Activated B cell treated with CpG ODN at 0.5 μM for 24 hours (primary cell): ENCODE data around the gene SBNO2. TPM values are rescaled to one million over a fixed set of nuclear protein-coding genes. Genes with fewer than 3 reads are reported as not detected.
A peak's percentile ranks its signal among the peaks of the same experiment; 100 is the strongest.

ENCODE experiments used
- ATAC-seq: fragments of 200-7000 bp; cut with Tn5 transposase; one replicate; pipeline ENCODE4 v1.10.0; 2021; ENCODE audit warnings: low read depth, mild to moderate bottlenecking, moderate library complexity
- CTCF ChIA-PET: fragments of 350-600 bp; sonication (Branson Sonifier 250); formaldehyde crosslinking; loops from one replicate; lab custom pipeline; 2021; ENCODE audit warnings: antibody characterized with exemption; lab: Charles Lee
- POLR2A ChIA-PET: fragments of 350-600 bp; sonication (Branson Sonifier 250); formaldehyde crosslinking; loops from one replicate; lab custom pipeline; 2021; ENCODE audit warnings: antibody characterized with exemption; lab: Charles Lee
- DNase-seq: peaks from one replicate; pipeline ENCODE4 v3.0.0; 2022
- H3K27ac Mint-ChIP-seq: one replicate; pipeline ENCODE4 v1.8.0; 2020; ENCODE audit warnings: mixed read lengths
- H3K27me3 Mint-ChIP-seq: one replicate; pipeline ENCODE4 v1.8.0; 2021; ENCODE audit warnings: mixed read lengths
- H3K36me3 Mint-ChIP-seq: one replicate; pipeline ENCODE4 v1.8.0; 2021; ENCODE audit warnings: low read depth, mixed read lengths
- H3K4me1 Mint-ChIP-seq: one replicate; pipeline ENCODE4 v1.8.0; 2021; ENCODE audit warnings: mixed read lengths
- H3K4me3 Mint-ChIP-seq: one replicate; pipeline ENCODE4 v1.8.0; 2020; ENCODE audit warnings: mild to moderate bottlenecking, mixed read lengths
- H3K9me3 Mint-ChIP-seq: one replicate; pipeline ENCODE4 v1.8.0; 2020; ENCODE audit warnings: mixed read lengths
- CTCF ChIP-seq: fragments of 200-600 bp; IDR thresholded peaks from one replicate; pipeline ENCODE4 v1.8.0; 2022; ENCODE audit warnings: antibody characterized with exemption, mild to moderate bottlenecking
- intact Hi-C: fragments of 100-400 bp; cut with micrococcal nuclease; formaldehyde crosslinking; loops from one replicate; pipeline ENCODE4 v1.15.1; 2024
- total RNA-seq: library from RNA; stranded (reverse); gene quantifications from 2 replicates; pipeline ENCODE4 v1.2.3, GENCODE V29; 2022

SBNO2 gene
- total RNA-seq, 1 donor from 2014 or later = 127 TPM

GRCh38 chr19:1162404-1163282 is 11.4 kb downstream of the SBNO2 start:
- H3K36me3 Mint-ChIP-seq = peaks cover 13% of the 10 kb centered on the region

GRCh38 chr19:1161716-1162115 is 12.4 kb downstream of the SBNO2 start:
- DNase-seq (no peak), ATAC-seq (no peak)
- Mint-ChIP-seq H3K27ac (no peak overlapping the region), H3K27me3 (no peaks in the 10 kb centered on the region), H3K36me3 (peaks cover 9% of the 10 kb centered on the region), H3K4me3 (no peak overlapping the region), H3K4me1 (peaks cover 8% of the 10 kb centered on the region), H3K9me3 (no peaks in the 10 kb centered on the region)
- intact Hi-C loops = no loop called here
- no peak for TF ChIP-seq CTCF
- CTCF ChIA-PET = no interaction called here
- POLR2A ChIA-PET = interaction anchor here (0.6 to 0.8 kb wide), 4 partner anchors 20 to 1293 kb away, joined by 3 to 6 read pairs (median 4); no protein-coding TSS in a partner anchor

More at GRCh38 chr19:1162404-1163282, 11.4 kb downstream of the SBNO2 start:
- Mint-ChIP-seq H3K27me3 (no peaks in the 10 kb centered on the region), H3K27ac (peak overlapping the region; percentile 31), H3K4me1 (peaks cover 8% of the 10 kb centered on the region), H3K9me3 (no peaks in the 10 kb centered on the region), H3K4me3 (no peak overlapping the region)
- TF ChIP-seq CTCF = no peak
- DNase-seq (no peak), ATAC-seq (no peak)
- intact Hi-C loops = no loop called here
- ChIA-PET CTCF (no interaction called here), POLR2A (interaction anchor here (0.6 to 0.7 kb wide), 2 partner anchors 21 to 80 kb away, joined by 3 to 5 read pairs; no protein-coding TSS in a partner anchor)

- no peak for TF ChIP-seq CTCF
- Mint-ChIP-seq H3K9me3 (no peaks in the 10 kb centered on the region), H3K4me3 (no peak overlapping the region), H3K4me1 (peaks cover 8% of the 10 kb centered on the region), H3K36me3 (peaks cover 7% of the 10 kb centered on the region), H3K27me3 (no peaks in the 10 kb centered on the region), H3K27ac (no peak overlapping the region)
- ATAC-seq (no peak), DNase-seq (no peak)
- intact Hi-C loops = no loop called here
- ChIA-PET CTCF (no interaction called here), POLR2A (no interaction called here)
Measured at GRCh38 chr19:1159864-1160595, 14.0 kb downstream of the SBNO2 start.

- no peaks in the 10 kb centered on the region for H3K9me3 Mint-ChIP-seq
- CTCF ChIA-PET = no interaction called here
- ATAC-seq (no peak), DNase-seq (no peak)
- peaks cover 8% of the 10 kb centered on the region for H3K4me1 Mint-ChIP-seq
- H3K36me3 Mint-ChIP-seq = peaks cover 7% of the 10 kb centered on the region
- no peaks in the 10 kb centered on the region for H3K27me3 Mint-ChIP-seq
- TF ChIP-seq CTCF = no peak
- intact Hi-C loops = no loop called here
- H3K4me3 Mint-ChIP-seq = no peak overlapping the region
- H3K27ac Mint-ChIP-seq = no peak overlapping the region
- POLR2A ChIA-PET = no interaction called here
Measured at GRCh38 chr19:1158885-1159448, 15.1 kb downstream of the SBNO2 start.
